Measurements from ENCODE around the gene KRTAP20-2. TPM values are rescaled to one million over a fixed set of nuclear protein-coding genes. Genes with fewer than 3 reads are reported as not detected.

Gene KRTAP20-2
- not detected for total RNA-seq
- not detected for polyA plus RNA-seq (ENCODE audit: insufficient read length in 6 of 6)
- long read RNA-seq, donor 1 = 0 reads
- long read RNA-seq, donor 2 = 0 reads
- long read RNA-seq, donor 3 = 0 reads
- long read RNA-seq, donor 4 = 0 reads
- long read RNA-seq, donor 5 = 0 reads
- long read RNA-seq, donor 6 = 0 reads
- long read RNA-seq, donor 7 = 0 reads
- long read RNA-seq, donor 8 = 0 reads
- long read RNA-seq, donor 9 = 0 reads
- long read RNA-seq, donor 10 = 0 reads
- long read RNA-seq, donor 11 = 0 reads
- long read RNA-seq, donor 12 = 0 reads

GRCh38 chr21:30634906-30635305 is at the start of gene KRTAP20-2:
Gene KRTAP20-2 (plus strand): TSS chr21:30635206. CDS start chr21:30635264, 58 bp downstream.
- DNase-seq (no peak), ATAC-seq (no peak)
- no peak for TF ChIP-seq CTCF (IDR thresholded peaks at IDR 0.05)
- Histone ChIP-seq H3K4me1 (no peaks in the 10 kb centered on the region), H3K36me3 (no peaks in the 10 kb centered on the region), H3K4me3 (no peak within 1 kb of the TSS), H3K27ac (no peak within 1 kb of the TSS), H3K9me3 (peaks cover 0 to 4% of the 10 kb centered on the region in 2 donors), H3K27me3 (no peaks in the 10 kb centered on the region)
- intact Hi-C loops (cut with DNase I) = no loop called here

GRCh38 chr21:30590297-30590696 is 44.7 kb upstream of the KRTAP20-2 start, which contains the start of gene KRTAP22-2:
Gene KRTAP22-2 (minus strand): TSS chr21:30590397.
- H3K36me3 ChIP-seq = no peaks in the 10 kb centered on the region
- no peaks in the 10 kb centered on the region for H3K4me1 ChIP-seq
- DNase-seq (no peak), ATAC-seq (no peak)
- no peak within 1 kb of the TSS for H3K4me3 ChIP-seq
- no peak within 1 kb of the TSS for H3K27ac ChIP-seq
- TF ChIP-seq CTCF (IDR thresholded peaks at IDR 0.05) = no peak
- H3K9me3 ChIP-seq = no peaks in the 10 kb centered on the region
- intact Hi-C loops (cut with DNase I) = no loop called here
- no peaks in the 10 kb centered on the region for H3K27me3 ChIP-seq

GRCh38 chr21:30592140-30592539 is 42.9 kb upstream of the KRTAP20-2 start, which contains the start of gene KRTAP6-3:
Gene KRTAP6-3 (plus strand): TSS chr21:30592440. CDS start chr21:30592446, 6 bp downstream.
- intact Hi-C loops (cut with DNase I) = no loop called here
- DNase-seq = no peak
- no peak for TF ChIP-seq CTCF (IDR thresholded peaks at IDR 0.05)
- Histone ChIP-seq H3K36me3 (no peaks in the 10 kb centered on the region), H3K4me3 (no peak within 1 kb of the TSS), H3K27ac (no peak within 1 kb of the TSS), H3K27me3 (no peaks in the 10 kb centered on the region), H3K4me1 (no peaks in the 10 kb centered on the region), H3K9me3 (no peaks in the 10 kb centered on the region)
- no peak for ATAC-seq

- no peak for TF ChIP-seq CTCF (IDR thresholded peaks at IDR 0.05)
- no peak within 1 kb of the TSS for H3K4me3 ChIP-seq
- intact Hi-C loops (cut with DNase I) = no loop called here
- ATAC-seq = no peak
- DNase-seq = no peak
- H3K27me3 ChIP-seq = no peaks in the 10 kb centered on the region
- no peaks in the 10 kb centered on the region for H3K9me3 ChIP-seq
- no peaks in the 10 kb centered on the region for H3K4me1 ChIP-seq
- no peak within 1 kb of the TSS for H3K27ac ChIP-seq
- H3K36me3 ChIP-seq = no peaks in the 10 kb centered on the region
Observed at GRCh38 chr21:30598802-30599201, 36.2 kb upstream of the KRTAP20-2 start, which contains the start of gene KRTAP6-2. Gene KRTAP6-2 (minus strand): TSS chr21:30598902. CDS start chr21:30598874, 28 bp downstream.

- intact Hi-C loops (cut with DNase I) = no loop called here
- Histone ChIP-seq H3K4me3 (no peak within 1 kb of the TSS), H3K4me1 (no peaks in the 10 kb centered on the region), H3K9me3 (peaks cover 0 to 4% of the 10 kb centered on the region in 2 donors), H3K36me3 (no peaks in the 10 kb centered on the region), H3K27ac (no peak within 1 kb of the TSS), H3K27me3 (no peaks in the 10 kb centered on the region)
- ATAC-seq (no peak), DNase-seq (no peak)
- TF ChIP-seq CTCF (IDR thresholded peaks at IDR 0.05) = no peak
Observed at GRCh38 chr21:30600787-30601186, 34.2 kb upstream of the KRTAP20-2 start, which contains the start of gene KRTAP22-1. Gene KRTAP22-1 (plus strand): TSS chr21:30601087.
